Measurements from ENCODE around the gene PRG3. TPM values are rescaled to one million over a fixed set of nuclear protein-coding genes. Genes with fewer than 3 reads are reported as not detected.
"Not testable (repeated sequence)": the region's sequence is repeated elsewhere in the genome, so short reads cannot be mapped to it uniquely, and the experiment has no call there.

The PRG3 gene
- total RNA-seq, 1 experiment from 2014 or later, result not detected

DNA sequence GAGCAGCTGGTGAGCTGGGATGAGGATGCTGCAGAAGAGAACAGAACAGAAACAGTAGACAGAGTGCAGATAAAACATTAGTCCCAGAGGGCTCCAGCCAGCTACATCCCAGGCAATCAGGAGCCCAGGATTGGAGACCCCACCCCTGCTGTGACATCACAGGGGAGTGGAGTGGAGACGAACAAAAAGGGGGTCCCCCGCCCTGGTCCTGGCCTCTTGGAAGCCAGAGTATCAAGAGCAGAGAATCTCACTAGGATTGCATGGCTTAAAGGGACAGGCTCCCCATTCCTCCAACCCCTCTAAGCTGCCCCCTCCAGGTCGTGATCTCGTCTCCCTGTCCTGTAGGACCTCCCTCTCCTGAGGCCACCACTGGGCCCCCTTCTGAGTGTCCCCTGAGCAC lies 42.8 kb downstream of the PRG3 start, which contains the start of gene P2RX3 (continued):
- TF ChIP-seq, protein P1, sequence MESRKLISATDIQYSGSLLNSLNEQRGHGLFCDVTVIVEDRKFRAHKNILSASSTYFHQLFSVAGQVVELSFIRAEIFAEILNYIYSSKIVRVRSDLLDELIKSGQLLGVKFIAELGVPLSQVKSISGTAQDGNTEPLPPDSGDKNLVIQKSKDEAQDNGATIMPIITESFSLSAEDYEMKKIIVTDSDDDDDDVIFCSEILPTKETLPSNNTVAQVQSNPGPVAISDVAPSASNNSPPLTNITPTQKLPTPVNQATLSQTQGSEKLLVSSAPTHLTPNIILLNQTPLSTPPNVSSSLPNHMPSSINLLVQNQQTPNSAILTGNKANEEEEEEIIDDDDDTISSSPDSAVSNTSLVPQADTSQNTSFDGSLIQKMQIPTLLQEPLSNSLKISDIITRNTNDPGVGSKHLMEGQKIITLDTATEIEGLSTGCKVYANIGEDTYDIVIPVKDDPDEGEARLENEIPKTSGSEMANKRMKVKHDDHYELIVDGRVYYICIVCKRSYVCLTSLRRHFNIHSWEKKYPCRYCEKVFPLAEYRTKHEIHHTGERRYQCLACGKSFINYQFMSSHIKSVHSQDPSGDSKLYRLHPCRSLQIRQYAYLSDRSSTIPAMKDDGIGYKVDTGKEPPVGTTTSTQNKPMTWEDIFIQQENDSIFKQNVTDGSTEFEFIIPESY (IDR thresholded peaks at IDR 0.05; ENCODE audit: extremely low read depth, insufficient replicate concordance, low read length), result no peak
- TF ChIP-seq CEBPB (IDR thresholded peaks at IDR 0.05; ENCODE audit: low read depth) (no peak), EZH2phosphoT487 (IDR thresholded peaks at IDR 0.05; ENCODE audit: borderline replicate concordance) (no peak), ZFX (IDR thresholded peaks at IDR 0.05) (no peak), RAD21 (IDR thresholded peaks at IDR 0.05; ENCODE audit: low read depth) (no peak)

GRCh38 chr11:57336856-57337255 lies 44.1 kb downstream of the PRG3 start:
- POLR2A ChIA-PET, result interaction anchor here (2.6 kb wide), 1 partner anchor 11 kb away, joined by 17 read pairs; the partner anchor contains the start of gene TNKS1BP1
- Histone ChIP-seq H3K4me2 (ENCODE audit: low read length) (peak overlapping the region; percentile 98), H3K4me1 (ENCODE audit: control insufficient read depth in 1 of 2, insufficient read depth in 2 of 2, low read length in 2 of 2) (peaks cover 8 to 20% of the 10 kb centered on the region in 2 experiments; a peak in 3 of 4 replicates), H2AFZ (ENCODE audit: low read depth, low read length, poor library complexity, severe bottlenecking) (peak overlapping the region; percentile 78), H3K36me3 (ENCODE audit: control insufficient read depth in 1 of 2, insufficient read depth in 2 of 2, low read length in 2 of 2) (peaks cover 9 to 27% of the 10 kb centered on the region in 2 experiments; a peak in 2 of 4 replicates), H3K79me2 (ENCODE audit: insufficient read depth, low read length) (peaks cover 37% of the 10 kb centered on the region)
- H3K4me3 ChIP-seq (replicated peaks in 1 of 2; ENCODE audit: low read depth in 1 of 2, low read length in 2 of 2); RAD21 ChIA-PET (ENCODE audit: low non-redundant PET in 1 of 2, low total read pairs in 2 of 2, uncharacterized antibody in 2 of 2, unreplicated experiment in 2 of 2); intact Hi-C loops (cut with micrococcal nuclease); H3K9me2 ChIP-seq (ENCODE audit: insufficient read depth); H3K27ac ChIP-seq (ENCODE audit: low read depth, low read length); DNase-seq (ENCODE audit: low read depth, low spot score); ATAC-seq; CTCF ChIA-PET; H3K27me3 ChIP-seq (ENCODE audit: insufficient read depth, low read length); H3K9ac ChIP-seq (ENCODE audit: low read length); H3K9me3 ChIP-seq (ENCODE audit: control insufficient read depth in 1 of 2, insufficient read depth in 1 of 2, low read depth in 1 of 2, low read length in 2 of 2); H4K20me1 ChIP-seq (ENCODE audit: insufficient read depth); BruUV-seq (replicated peaks): not testable (repeated sequence)
